Measurements from ENCODE around the gene SELENOP. TPM values are rescaled to one million over a fixed set of nuclear protein-coding genes. Genes with fewer than 3 reads are reported as not detected.

Gene SELENOP
- total RNA-seq, 1 donor from 2014 or later = 65.5 TPM

- Mint-ChIP-seq H3K9me3 (no peaks in the 10 kb centered on the region), H3K4me1 (ENCODE audit: unreplicated experiment) (no peaks in the 10 kb centered on the region), H3K4me3 (no peak overlapping the region), H3K36me3 (no peaks in the 10 kb centered on the region), H3K27me3 (peaks cover 8% of the 10 kb centered on the region), H3K27ac (no peak overlapping the region)
- no peak for TF ChIP-seq CTCF (conservative IDR thresholded peaks at IDR 0.05)
- DNase-seq (ENCODE audit: extremely low spot score, unreplicated experiment) = no peak
These were observed 41.7 kb downstream of the SELENOP start for GRCh38 chr5:42770003-42770402.

GRCh38 chr5:42768106-42768504 is 43.6 kb downstream of the SELENOP start:
- Mint-ChIP-seq H3K27ac (no peak overlapping the region), H3K27me3 (peaks cover 8% of the 10 kb centered on the region)
- no peak for TF ChIP-seq CTCF (conservative IDR thresholded peaks at IDR 0.05)

GRCh38 chr5:42767491-42768105 is 44.1 kb downstream of the SELENOP start:
- Mint-ChIP-seq H3K4me3 (no peak overlapping the region), H3K27me3 (peaks cover 8% of the 10 kb centered on the region), H3K9me3 (no peaks in the 10 kb centered on the region), H3K4me1 (ENCODE audit: unreplicated experiment) (no peaks in the 10 kb centered on the region), H3K36me3 (no peaks in the 10 kb centered on the region), H3K27ac (no peak overlapping the region)
- no peak for DNase-seq (ENCODE audit: extremely low spot score, unreplicated experiment)
- peak; percentile 83 for TF ChIP-seq CTCF (conservative IDR thresholded peaks at IDR 0.05)

More at GRCh38 chr5:42768106-42768504, 43.6 kb downstream of the SELENOP start:
- DNase-seq (ENCODE audit: extremely low spot score, unreplicated experiment) = no peak
- no peak overlapping the region for H3K4me3 Mint-ChIP-seq
- H3K9me3 Mint-ChIP-seq = no peaks in the 10 kb centered on the region
- H3K4me1 Mint-ChIP-seq (ENCODE audit: unreplicated experiment) = no peaks in the 10 kb centered on the region
- no peaks in the 10 kb centered on the region for H3K36me3 Mint-ChIP-seq

- H3K4me3 Mint-ChIP-seq = no peak overlapping the region
- no peaks in the 10 kb centered on the region for H3K4me1 Mint-ChIP-seq (ENCODE audit: unreplicated experiment)
- no peak for DNase-seq (ENCODE audit: extremely low spot score, unreplicated experiment)
- H3K9me3 Mint-ChIP-seq = no peaks in the 10 kb centered on the region
- H3K27me3 Mint-ChIP-seq = peaks cover 3% of the 10 kb centered on the region
- H3K27ac Mint-ChIP-seq = no peak overlapping the region
- no peak for TF ChIP-seq CTCF (conservative IDR thresholded peaks at IDR 0.05)
- no peaks in the 10 kb centered on the region for H3K36me3 Mint-ChIP-seq
These were observed 49.9 kb downstream of the SELENOP start for GRCh38 chr5:42761791-42762190.

GRCh38 chr5:42760426-42760825 is 51.3 kb downstream of the SELENOP start:
- no peaks in the 10 kb centered on the region for H3K4me1 Mint-ChIP-seq (ENCODE audit: unreplicated experiment)
- H3K27ac Mint-ChIP-seq = no peak overlapping the region
- TF ChIP-seq CTCF (conservative IDR thresholded peaks at IDR 0.05) = no peak
- H3K27me3 Mint-ChIP-seq = peaks cover 3% of the 10 kb centered on the region
- no peaks in the 10 kb centered on the region for H3K9me3 Mint-ChIP-seq
- H3K4me3 Mint-ChIP-seq = no peak overlapping the region
- DNase-seq (ENCODE audit: extremely low spot score, unreplicated experiment) = no peak
- no peaks in the 10 kb centered on the region for H3K36me3 Mint-ChIP-seq

Data from type B pancreatic cell (in vitro differentiated cells).